SKM-1 treated with dmso at 0.1 percent for 144 hours (cell line): Measurements from ENCODE around the gene WDR18.

Experiments
- DNase-seq: peaks from one replicate; lab custom pipeline; 2025; ENCODE audit not compliant: unreplicated experiment; lab: John Stamatoyannopoulos, UW

Gene WDR18

GRCh38 chr19:1006711-1007398 lies 22.7 kb downstream of the WDR18 start:
- no peak for DNase-seq

- DNase-seq: no peak
Observed at GRCh38 chr19:1007399-1008251, 23.5 kb downstream of the WDR18 start.

GRCh38 chr19:1008268-1009040 lies 24.3 kb downstream of the WDR18 start:
- no peak for DNase-seq

GRCh38 chr19:1009041-1009980 lies 25.2 kb downstream of the WDR18 start:
- DNase-seq: no peak

- DNase-seq: no peak
Observed at GRCh38 chr19:1009981-1010538, 25.9 kb downstream of the WDR18 start.

GRCh38 chr19:1010586-1011510 lies 26.7 kb downstream of the WDR18 start:
- no peak for DNase-seq

- no peak for DNase-seq
Observed at GRCh38 chr19:1011831-1012333, 27.7 kb downstream of the WDR18 start.

- no peak for DNase-seq
Observed at GRCh38 chr19:1012334-1012733, 28.2 kb downstream of the WDR18 start.

- DNase-seq: no peak
Observed at GRCh38 chr19:1013218-1013617, 29.1 kb downstream of the WDR18 start.

- DNase-seq: no peak
Observed at GRCh38 chr19:1014161-1015060, 30.3 kb downstream of the WDR18 start.

GRCh38 chr19:1015061-1015781 lies 31.1 kb downstream of the WDR18 start:
- no peak for DNase-seq

GRCh38 chr19:1015782-1016646 lies 31.9 kb downstream of the WDR18 start:
- DNase-seq: no peak

GRCh38 chr19:1016647-1017114 lies 32.5 kb downstream of the WDR18 start:
- DNase-seq: no peak

- no peak for DNase-seq
Observed at GRCh38 chr19:1017115-1017905, 33.2 kb downstream of the WDR18 start.

GRCh38 chr19:1017906-1018305 lies 33.8 kb downstream of the WDR18 start:
- no peak for DNase-seq
